Spleen (tissue), 7 donors: ENCODE results near the gene PTPRN2.

Experiments
- POLR2AphosphoS5 ChIP-seq, 3 donors: sonication (generic); formaldehyde crosslinking; IDR thresholded peaks; one replicate each; pipeline ENCODE4 v1.5.1; 2017; ENCODE audit warnings: antibody characterized with exemption in 3 of 3
- TF ChIP-seq, protein P1 (sequence below), 11 experiments: fragments of 200-600 bp in 7 of 11; fragments of 450-650 bp in 4 of 11; sonication (generic) in 4 of 11; IDR thresholded peaks in 8 of 11; conservative IDR thresholded peaks in 3 of 11; 1 replicate in 7 of 11; 2 replicates in 4 of 11; pipeline versions ENCODE4 v1.4.0 to v1.8.0; 2016 to 2021; ENCODE audit warnings: antibody characterized with exemption in 11 of 11, inconsistent platforms in 4 of 11, mild to moderate bottlenecking in 1 of 11
- donor health status: DM: no; HTN: no; CAD: no; lungs with moderate emphysema.
- donor health status: DM: no; HTN: no; CAD: no.
- donor health status: DM: no; HTN: no; CAD: no.

DNA sequence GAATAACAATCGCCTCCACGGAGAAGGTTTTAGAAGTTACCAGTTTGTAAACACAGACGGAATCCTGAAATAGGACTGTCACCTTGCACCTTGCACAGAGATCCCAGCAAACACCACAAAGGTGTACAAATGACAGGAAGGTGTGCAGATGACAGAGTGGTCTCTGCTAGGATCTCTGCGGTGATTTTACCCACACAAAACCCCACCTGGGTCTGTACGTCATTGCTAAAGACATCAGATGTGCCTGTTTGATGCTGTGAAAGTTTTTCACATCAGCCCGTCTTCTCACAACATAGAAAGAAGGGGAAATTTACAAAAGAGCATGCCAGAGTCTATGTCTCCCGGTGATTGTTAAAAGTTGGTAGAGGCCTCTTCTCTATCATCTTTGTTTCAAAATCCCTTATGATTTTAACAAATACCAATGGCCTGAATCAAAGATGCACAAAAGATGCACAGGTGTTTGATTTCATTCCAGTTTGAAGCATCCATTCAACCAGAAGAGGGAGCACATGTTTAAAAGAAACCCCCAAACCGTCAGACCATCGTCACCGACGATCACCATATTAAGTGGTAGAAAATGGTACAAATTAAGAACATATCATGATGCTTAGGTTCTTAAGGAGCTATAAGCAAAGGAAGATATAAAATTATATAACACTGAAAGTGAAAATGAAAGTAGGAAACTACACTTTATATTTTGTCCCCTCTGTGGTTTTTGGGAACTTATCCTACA is 576.5 kb downstream of the PTPRN2 start:
- TF ChIP-seq, protein P1, sequence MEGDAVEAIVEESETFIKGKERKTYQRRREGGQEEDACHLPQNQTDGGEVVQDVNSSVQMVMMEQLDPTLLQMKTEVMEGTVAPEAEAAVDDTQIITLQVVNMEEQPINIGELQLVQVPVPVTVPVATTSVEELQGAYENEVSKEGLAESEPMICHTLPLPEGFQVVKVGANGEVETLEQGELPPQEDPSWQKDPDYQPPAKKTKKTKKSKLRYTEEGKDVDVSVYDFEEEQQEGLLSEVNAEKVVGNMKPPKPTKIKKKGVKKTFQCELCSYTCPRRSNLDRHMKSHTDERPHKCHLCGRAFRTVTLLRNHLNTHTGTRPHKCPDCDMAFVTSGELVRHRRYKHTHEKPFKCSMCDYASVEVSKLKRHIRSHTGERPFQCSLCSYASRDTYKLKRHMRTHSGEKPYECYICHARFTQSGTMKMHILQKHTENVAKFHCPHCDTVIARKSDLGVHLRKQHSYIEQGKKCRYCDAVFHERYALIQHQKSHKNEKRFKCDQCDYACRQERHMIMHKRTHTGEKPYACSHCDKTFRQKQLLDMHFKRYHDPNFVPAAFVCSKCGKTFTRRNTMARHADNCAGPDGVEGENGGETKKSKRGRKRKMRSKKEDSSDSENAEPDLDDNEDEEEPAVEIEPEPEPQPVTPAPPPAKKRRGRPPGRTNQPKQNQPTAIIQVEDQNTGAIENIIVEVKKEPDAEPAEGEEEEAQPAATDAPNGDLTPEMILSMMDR (IDR thresholded peaks at IDR 0.05 in 8 of 11, conservative IDR thresholded peaks at IDR 0.05 in 3 of 11), result no peak
- no peak for TF ChIP-seq POLR2AphosphoS5 (IDR thresholded peaks at IDR 0.05)
